NCI-H345 (cell line): Measurements from ENCODE around the gene TBX1.

Experiments
- DNase-seq: peaks from one replicate; lab custom pipeline; 2025; lab: John Stamatoyannopoulos, UW

The TBX1 gene

GRCh38 chr22:19760058-19760950 lies at the start of gene TBX1:
Gene TBX1, plus strand, starts transcription at chr22:19760778. Its CDS starts 66 bp downstream, at chr22:19760844.
- DNase-seq = no peak

GRCh38 chr22:19713245-19713644 lies 47.3 kb upstream of the TBX1 start:
- DNase-seq = no peak

- DNase-seq = no peak
Measured at GRCh38 chr22:19713650-19714311, 46.8 kb upstream of the TBX1 start.

- DNase-seq = no peak
Measured at GRCh38 chr22:19714312-19715187, 46.0 kb upstream of the TBX1 start, which contains the start of gene SEPTIN5. Gene SEPTIN5, plus strand, starts transcription at chr22:19714503. Its CDS starts 86 bp downstream, at chr22:19714589.

- DNase-seq = no peak
Measured at GRCh38 chr22:19715188-19715930, 45.2 kb upstream of the TBX1 start.

GRCh38 chr22:19716041-19716828 lies 44.3 kb upstream of the TBX1 start:
- DNase-seq = no peak

GRCh38 chr22:19716829-19717105 lies 43.8 kb upstream of the TBX1 start:
- DNase-seq = no peak

GRCh38 chr22:19717181-19717580 lies 43.4 kb upstream of the TBX1 start:
- no peak for DNase-seq

- peak; percentile 60 for DNase-seq
Measured at GRCh38 chr22:19717691-19718455, 42.7 kb upstream of the TBX1 start.

GRCh38 chr22:19718456-19719049 lies 42.0 kb upstream of the TBX1 start:
- no peak for DNase-seq

GRCh38 chr22:19719050-19719482 lies 41.5 kb upstream of the TBX1 start:
- DNase-seq = no peak

- DNase-seq = no peak
Measured at GRCh38 chr22:19719488-19720021, 41.0 kb upstream of the TBX1 start.

GRCh38 chr22:19720150-19720827 lies 40.3 kb upstream of the TBX1 start:
- no peak for DNase-seq

GRCh38 chr22:19720999-19721329 lies 39.6 kb upstream of the TBX1 start:
- DNase-seq = no peak

GRCh38 chr22:19721330-19722177 lies 39.0 kb upstream of the TBX1 start:
- no peak for DNase-seq

- DNase-seq = no peak
Measured at GRCh38 chr22:19722178-19722981, 38.2 kb upstream of the TBX1 start.

GRCh38 chr22:19722982-19723231 lies 37.7 kb upstream of the TBX1 start:
- DNase-seq = no peak
